MM.1S (cell line): ENCODE data around the gene IL1RAPL2.

Source experiments
- EZH2 ChIP-seq: fragments of 300-600 bp; sonication (generic); optimal IDR thresholded peaks from 2 replicates; pipeline ENCODE3; 2017; ENCODE audit warnings: low read depth, mild to moderate bottlenecking, antibody characterized with exemption, low read length, mixed read lengths
- EZH2phosphoT487 ChIP-seq: fragments of 300-600 bp; sonication (generic); IDR thresholded peaks from 2 replicates; pipeline ENCODE4 v1.6.1; 2018; ENCODE audit warnings: antibody characterized with exemption, low read length
- TF ChIP-seq, protein P1 (sequence below): fragments of 300-600 bp; sonication (generic); IDR thresholded peaks from 2 replicates; pipeline ENCODE4 v1.5.1; 2016; ENCODE audit warnings: antibody characterized with exemption, low read length, mixed read lengths

DNA sequence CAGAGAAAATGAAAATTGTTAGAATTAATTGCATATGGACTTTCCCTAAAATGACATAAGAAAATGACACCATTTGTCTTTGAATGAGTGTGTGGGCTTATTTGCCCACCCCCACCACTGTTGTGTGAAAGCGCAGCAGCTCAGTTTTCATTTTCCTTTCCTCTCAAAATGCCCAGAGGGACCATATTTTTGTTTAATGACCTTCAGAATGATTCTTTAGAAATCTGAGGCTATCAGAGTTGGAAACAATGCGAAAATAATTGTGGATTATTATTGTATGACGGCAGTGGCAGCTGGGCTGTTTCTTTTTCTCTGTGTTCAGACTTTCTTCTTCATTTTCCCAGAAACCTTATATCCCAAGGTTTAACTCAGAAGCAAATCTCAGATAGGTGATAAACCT lies 699.1 kb downstream of the IL1RAPL2 start:
- TF ChIP-seq, protein P1, sequence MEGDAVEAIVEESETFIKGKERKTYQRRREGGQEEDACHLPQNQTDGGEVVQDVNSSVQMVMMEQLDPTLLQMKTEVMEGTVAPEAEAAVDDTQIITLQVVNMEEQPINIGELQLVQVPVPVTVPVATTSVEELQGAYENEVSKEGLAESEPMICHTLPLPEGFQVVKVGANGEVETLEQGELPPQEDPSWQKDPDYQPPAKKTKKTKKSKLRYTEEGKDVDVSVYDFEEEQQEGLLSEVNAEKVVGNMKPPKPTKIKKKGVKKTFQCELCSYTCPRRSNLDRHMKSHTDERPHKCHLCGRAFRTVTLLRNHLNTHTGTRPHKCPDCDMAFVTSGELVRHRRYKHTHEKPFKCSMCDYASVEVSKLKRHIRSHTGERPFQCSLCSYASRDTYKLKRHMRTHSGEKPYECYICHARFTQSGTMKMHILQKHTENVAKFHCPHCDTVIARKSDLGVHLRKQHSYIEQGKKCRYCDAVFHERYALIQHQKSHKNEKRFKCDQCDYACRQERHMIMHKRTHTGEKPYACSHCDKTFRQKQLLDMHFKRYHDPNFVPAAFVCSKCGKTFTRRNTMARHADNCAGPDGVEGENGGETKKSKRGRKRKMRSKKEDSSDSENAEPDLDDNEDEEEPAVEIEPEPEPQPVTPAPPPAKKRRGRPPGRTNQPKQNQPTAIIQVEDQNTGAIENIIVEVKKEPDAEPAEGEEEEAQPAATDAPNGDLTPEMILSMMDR = no peak
- TF ChIP-seq EZH2 = no peak
- TF ChIP-seq EZH2phosphoT487 = no peak
